ENCODE measurements around the gene FKBP8. TPM values are rescaled to one million over a fixed set of nuclear protein-coding genes. Genes with fewer than 3 reads are reported as not detected.

The FKBP8 gene
- total and polyA plus RNA-seq, 2 of the 4 experiments (the other 2 are of a cell fraction): 153 to 289 TPM

DNA sequence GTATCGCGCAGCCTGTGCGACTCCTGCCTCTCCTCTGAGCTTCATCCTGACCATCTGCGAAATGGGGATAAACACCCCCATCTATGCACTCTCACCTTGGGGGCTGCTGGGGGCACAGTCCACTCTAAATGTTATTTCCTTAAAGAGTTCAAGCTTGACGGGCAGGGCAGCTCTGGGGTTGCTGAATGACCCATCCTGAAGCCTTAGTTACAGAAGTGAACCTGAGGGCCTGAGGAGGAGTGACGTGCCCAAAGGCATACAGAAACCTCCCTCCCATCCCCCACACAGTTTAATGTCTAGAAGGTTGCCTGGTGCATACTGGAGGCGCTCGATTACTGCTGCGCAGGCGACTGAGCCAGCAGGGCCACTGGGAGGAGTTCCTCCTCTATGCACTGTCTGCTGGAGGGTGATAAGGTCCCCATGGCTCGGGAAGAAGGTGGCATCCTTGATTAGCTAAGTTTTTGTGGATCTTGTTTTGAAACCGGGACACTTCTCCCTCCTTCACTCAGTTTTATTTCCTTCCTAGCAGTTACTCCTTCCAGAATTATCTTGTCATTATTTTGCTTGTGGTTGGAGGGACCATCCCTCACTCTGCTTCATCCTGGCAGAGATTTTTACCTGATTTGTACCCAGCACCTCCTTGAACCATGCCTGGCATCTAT, 572 bp upstream of the FKBP8 start:
- peak; percentile 56 for ATAC-seq (ENCODE audit: low read depth)
- H3K18ac ChIP-seq (ENCODE audit: low read depth, low read length): peak overlapping the region; percentile 66
- peak; percentile 40 for DNase-seq
- intact Hi-C loops (cut with micrococcal nuclease) (no loop called here), dilution Hi-C loops (cut with HindIII; ENCODE audit: low sequenced_read_pairs, unreplicated experiment) (no loop called here), in situ Hi-C loops (cut with MboI; ENCODE audit: low sequenced_read_pairs) (no loop called here)
- H2BK5ac ChIP-seq (ENCODE audit: low read depth, low read length, poor library complexity, severe bottlenecking): peak overlapping the region; percentile 70
- H3K36me3 ChIP-seq (ENCODE audit: control insufficient read depth, insufficient read depth, low read length): peaks cover 20% of the 10 kb centered on the region
- peak overlapping the region; percentile 74 for H3K56ac ChIP-seq (ENCODE audit: extremely low read depth, insufficient read depth, low read length)
- peak overlapping the region; percentile 59 for H2AK5ac ChIP-seq (ENCODE audit: low read depth, low read length)
- H3K27me3 ChIP-seq (ENCODE audit: control insufficient read depth, insufficient read depth, low read length): no peaks in the 10 kb centered on the region
- peak overlapping the region; percentile 95 for H3K14ac ChIP-seq (replicated peaks; ENCODE audit: low read depth, low read length)
- no CpG with 5 or more reads among the region's 12 CpGs for WGBS, 2 experiments (ENCODE audit: extremely low coverage in 2 of 2, insufficient read length in 1 of 2)
- POLR2A ChIA-PET (ENCODE audit: unreplicated experiment): no interaction called here
- peaks cover 20 to 34% of the 10 kb centered on the region in 2 experiments for H3K79me1 ChIP-seq (ENCODE audit: low read depth in 1 of 2, low read length in 2 of 2)
- no TSS peak for BruUV-seq (replicated peaks)
- peaks cover 13% of the 10 kb centered on the region for H3K9me1 ChIP-seq (ENCODE audit: insufficient read depth, low read length)
- CTCF ChIA-PET: no interaction called here
- peak overlapping the region; percentile 95 for H2AK9ac ChIP-seq (replicated peaks; ENCODE audit: low read depth, low read length, poor library complexity)
- peak overlapping the region; percentile 97 for H3K4ac ChIP-seq (ENCODE audit: low read depth, low read length)
- peak overlapping the region; percentile 46; the same call in 1 of the 2 replicates for H3K4me3 ChIP-seq (ENCODE audit: insufficient read depth, low read depth, low read length)
- H2BK15ac ChIP-seq (ENCODE audit: low read depth, low read length): peak overlapping the region; percentile 36; the same call in 1 of the 3 replicates
- H3K4me2 ChIP-seq (ENCODE audit: low read depth, low read length): peak overlapping the region; percentile 92
- peak overlapping the region; percentile 77 to 98 for H4K8ac ChIP-seq (ENCODE audit: low read depth in 2 of 2, low read length in 2 of 2)
- H2BK20ac ChIP-seq (ENCODE audit: low read depth, low read length): peak overlapping the region; percentile 72; the same call in 1 of the 2 replicates
- H4K20me1 ChIP-seq (ENCODE audit: insufficient read depth, low read length): no peaks in the 10 kb centered on the region
- peak overlapping the region; percentile 73 for H4K91ac ChIP-seq (ENCODE audit: insufficient read depth, low read depth, low read length)
- H3K27ac ChIP-seq (ENCODE audit: insufficient read depth, low read length): peak overlapping the region; percentile 70
- TF ChIP-seq MAFK (IDR thresholded peaks at IDR 0.05; ENCODE audit: low read depth, low read length) (no peak), FOS (IDR thresholded peaks at IDR 0.05; ENCODE audit: low read depth, low read length) (no peak), RCOR1 (IDR thresholded peaks at IDR 0.05; ENCODE audit: insufficient replicate concordance, low read length) (no peak), POLR2A (IDR thresholded peaks at IDR 0.05; ENCODE audit: low read depth, low read length) (no peak), CHD1 (IDR thresholded peaks at IDR 0.05; ENCODE audit: low read depth, low read length) (no peak)
- H4K5ac ChIP-seq (ENCODE audit: low read depth, low read length): peak overlapping the region; percentile 99
- H3K23ac ChIP-seq (ENCODE audit: low read depth, low read length): peak overlapping the region; percentile 94
- H3K4me1 ChIP-seq (ENCODE audit: control insufficient read depth, insufficient read depth, low read length): peaks cover 7% of the 10 kb centered on the region
- H2AFZ ChIP-seq (replicated peaks; ENCODE audit: low read length, poor library complexity): peak overlapping the region; percentile 98
- no peaks in the 10 kb centered on the region for H3K9me3 ChIP-seq (ENCODE audit: control insufficient read depth, insufficient read depth, low read length)
- H3K9ac ChIP-seq (ENCODE audit: low read depth, low read length): peak overlapping the region; percentile 76
- peak overlapping the region; percentile 63 for H2BK120ac ChIP-seq (ENCODE audit: low read depth, low read length)

Measured in IMR-90 (cell line).